ENCODE data around the gene DPYSL3.
"Not testable (repeated sequence)": the region's sequence is repeated elsewhere in the genome, so short reads cannot be mapped to it uniquely, and the experiment has no call there.

The DPYSL3 gene

DNA sequence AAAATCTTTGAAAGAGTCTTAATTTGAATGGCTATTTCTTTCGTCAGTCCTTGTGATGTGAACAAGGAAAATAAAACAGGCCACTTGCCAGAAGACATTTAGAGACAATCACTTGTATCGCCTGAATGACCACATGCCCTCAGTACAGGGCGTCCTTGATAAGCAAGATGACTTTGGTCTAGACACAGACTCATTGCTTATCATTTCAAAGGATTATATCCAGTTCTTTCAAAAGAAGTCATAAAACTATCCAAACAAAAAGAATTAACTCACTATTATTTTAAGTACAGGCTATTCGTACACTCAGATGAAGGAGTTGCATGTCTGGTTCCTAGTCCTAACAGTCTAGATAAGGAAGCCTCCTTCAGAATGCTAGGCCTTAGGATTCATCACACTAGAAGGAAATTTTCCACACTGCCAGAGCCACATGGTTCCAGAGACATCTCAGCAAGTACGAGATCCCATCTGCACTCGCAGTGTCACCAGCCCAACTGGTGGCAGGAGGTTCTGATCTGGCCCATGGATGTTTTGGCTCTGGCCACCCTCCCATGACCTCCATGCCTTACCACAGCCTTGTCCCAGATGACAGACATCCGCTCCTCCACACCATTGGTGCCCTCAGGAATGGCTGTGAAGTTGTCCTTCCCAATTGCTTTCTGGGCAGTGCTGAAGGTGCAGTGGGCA is 109.6 kb downstream of the DPYSL3 start:
- no peak for DNase-seq

DNA sequence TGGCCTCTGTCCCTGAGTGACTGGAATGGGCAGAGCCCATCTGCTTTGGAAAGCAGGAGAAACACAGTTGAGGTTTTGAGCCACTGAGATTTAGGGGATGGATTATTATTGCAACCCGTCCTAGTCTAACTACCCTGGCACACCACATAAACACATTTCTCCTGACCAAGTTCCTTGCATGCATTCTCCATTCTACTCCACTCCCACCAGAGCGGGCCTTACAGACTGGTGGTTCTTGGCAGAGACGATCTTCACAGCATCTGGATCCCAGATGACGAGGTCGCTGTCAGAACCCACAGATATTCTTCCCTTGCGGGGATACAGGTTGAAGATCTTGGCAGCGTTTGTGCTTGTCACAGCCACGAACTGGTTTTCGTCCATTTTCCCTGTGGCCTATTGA is 111.0 kb downstream of the DPYSL3 start:
- no peak for DNase-seq

DNA sequence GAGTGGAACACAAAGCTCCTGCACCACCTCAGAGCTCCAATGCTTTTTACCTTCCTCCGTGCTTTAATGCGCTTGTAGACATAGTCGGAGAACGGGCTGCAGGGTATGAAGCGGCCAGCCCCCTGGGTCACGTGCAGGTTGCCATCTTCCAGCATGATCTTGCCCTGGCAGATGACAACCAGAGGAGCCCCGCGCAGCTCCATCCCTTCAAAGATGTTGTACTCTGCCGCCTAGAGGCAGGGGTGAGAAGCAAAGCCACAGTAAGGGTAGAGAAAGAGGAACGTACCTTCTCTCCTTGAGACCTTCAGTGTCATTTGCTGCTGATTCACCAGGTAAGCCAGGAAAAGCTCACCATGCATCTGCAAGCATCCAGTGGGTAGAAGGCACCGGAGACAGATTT is 112.3 kb downstream of the DPYSL3 start:
- no peak for DNase-seq

DNA sequence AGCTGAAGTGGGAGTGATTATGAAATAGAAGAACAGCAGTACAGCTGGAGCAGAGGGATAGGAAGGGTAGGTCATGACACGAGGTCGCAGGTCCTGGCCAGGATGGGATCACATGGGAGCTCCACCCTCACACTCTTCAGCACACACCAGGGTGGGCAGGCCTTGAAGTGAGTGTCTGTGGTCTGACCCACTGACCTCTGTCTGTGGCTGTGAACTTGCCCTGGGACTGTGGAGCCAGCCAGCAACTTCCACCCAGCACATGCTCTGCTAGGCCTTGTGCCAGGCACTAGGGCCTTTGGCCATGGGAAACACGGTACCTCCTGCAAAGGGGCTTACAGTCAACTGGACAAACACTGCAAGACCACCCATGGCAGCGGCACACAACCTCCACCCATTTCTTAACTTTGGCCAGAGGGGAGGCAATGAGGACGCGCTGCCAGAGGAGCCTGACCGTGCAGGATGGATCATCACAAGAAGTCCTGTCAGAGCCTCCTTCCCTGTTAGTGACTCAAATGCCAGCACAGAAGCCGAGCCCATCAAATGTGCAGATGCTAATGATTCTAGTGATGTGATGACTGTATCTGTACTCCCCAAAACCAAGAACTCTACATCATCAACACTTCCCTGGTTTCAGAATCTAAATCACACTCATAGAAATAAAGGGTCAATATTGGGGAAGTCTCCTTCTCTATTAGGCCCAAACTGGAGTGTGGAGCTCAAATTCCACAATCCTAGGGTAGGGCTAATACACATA is 113.6 kb downstream of the DPYSL3 start:
- no peak for DNase-seq

DNA sequence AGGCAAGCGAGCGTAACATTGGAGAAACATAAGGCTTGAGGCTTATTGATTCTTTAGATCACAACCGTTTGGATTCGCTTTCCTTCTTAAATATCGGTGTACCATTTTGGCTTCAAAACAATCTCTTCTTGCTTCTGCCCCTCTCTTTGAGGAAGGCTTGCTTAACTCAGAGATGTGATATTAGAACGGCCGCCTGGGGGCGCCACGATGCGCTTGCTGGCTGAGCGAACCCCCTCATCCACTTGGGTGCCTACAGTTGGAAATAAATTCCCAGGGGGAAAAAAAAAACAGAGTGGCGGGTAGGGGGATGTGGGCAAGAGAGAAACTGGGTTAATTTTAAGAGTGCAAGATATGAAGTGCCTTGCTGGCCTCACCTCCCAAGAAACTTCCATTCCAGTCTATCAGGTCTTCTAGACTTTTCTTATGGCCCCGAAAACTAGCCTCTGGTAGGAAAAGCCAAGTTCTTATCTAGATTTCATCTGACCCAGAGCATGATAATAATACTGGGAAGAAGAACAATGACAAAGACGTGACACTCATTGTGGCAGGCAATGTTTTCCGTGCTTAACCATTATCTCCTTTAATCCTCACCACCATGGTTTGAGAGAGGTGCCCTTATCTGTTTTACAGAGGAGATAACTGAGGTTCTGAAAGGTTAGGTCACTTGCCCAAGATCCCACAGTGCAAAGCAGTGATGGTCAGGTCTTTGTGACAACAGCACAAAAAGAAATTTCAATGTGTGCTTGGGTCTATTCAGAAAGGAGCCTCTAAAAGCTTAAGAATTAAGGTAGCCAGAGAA is 115.8 kb downstream of the DPYSL3 start:
- DNase-seq = no peak

DNA sequence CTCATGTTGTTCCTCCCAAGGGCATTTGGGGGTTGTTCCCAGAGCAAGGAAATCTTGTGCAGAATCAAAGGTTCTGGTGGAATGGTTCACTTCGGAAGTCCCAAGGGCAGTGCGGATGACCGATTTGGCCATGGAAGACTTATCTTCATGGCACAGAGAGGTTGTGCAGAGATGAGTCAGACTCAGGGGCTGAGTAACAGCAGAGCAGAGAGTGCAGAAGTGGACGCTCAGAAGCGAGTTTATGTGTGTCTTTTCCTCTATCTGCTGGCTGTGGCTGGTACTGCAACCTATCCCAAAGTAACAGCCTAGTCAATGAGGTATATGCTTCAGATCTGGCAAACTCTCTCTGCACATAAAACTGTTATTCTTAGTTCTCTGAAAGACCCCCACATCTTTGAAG is 118.1 kb downstream of the DPYSL3 start:
- no peak for DNase-seq

DNA sequence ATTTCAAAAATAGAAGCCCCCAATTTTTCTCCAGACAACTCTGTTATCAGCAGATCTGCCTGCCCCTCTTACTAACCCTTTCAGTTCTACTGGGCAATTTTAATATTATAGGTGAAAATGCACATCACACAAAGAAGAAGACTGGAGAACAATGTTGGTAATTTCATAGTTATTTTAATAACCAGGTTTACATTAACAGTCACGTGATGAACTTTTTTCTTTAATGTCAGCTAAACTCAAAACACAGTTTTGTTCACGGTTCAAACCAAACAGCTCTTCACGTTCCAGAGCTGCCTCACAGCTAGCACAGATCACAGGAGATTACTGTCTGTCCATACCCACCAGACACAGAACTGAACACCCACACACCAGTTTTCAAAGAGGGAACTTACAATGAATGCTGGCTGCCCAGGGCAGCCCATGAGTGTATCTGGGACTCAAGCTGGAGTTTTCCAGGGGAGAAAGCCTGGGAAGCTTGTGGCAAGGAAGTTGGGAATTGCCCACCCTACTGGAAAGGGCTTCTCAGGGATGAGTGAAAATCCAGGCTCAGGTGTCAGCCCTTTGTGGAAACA is 119.1 kb downstream of the DPYSL3 start:
- no peak for DNase-seq

DNA sequence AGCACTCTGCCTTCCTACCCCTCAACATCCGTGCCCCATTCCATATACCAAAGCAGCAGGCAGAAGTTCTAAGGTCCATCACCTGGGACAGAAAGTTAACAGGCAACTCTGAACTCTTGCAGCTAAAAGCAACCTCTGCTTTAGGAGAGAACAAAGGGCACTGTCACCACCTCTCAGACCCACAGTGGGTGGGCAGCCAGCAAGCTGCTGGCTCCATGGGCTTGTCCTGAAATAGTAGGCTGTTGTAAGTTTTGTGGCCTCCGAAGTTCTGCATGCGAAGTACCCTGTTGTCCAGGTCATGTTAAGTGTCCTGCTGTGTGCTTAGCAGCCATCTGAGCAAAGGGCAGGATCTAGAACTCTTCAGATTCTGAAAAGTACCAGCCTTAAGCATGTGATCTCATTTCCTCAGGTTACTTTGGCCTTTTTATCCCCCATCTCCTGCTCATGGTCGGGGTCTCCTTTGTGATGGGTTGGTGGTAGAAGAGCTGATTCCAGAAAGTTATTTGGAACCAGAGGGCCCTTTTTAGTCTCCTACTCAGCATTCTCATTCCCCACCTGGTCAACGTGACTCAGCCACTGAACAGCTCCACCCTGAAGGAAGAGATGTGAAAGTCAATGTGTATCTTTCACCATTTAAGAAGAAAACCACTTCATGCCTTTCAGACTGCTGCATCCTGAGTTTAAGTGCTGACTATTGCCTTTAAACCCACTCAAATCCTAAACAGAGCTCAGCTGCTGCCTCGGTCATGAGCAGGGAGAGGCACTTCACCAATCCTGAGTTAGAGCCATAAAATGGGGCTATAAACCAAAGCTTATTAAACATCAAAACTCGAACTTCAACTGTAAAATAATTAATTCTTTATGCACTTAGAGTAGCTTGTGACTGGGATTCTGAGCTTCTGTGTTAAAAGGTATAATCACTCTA is 121.4 kb downstream of the DPYSL3 start:
- DNase-seq = no peak

DNA sequence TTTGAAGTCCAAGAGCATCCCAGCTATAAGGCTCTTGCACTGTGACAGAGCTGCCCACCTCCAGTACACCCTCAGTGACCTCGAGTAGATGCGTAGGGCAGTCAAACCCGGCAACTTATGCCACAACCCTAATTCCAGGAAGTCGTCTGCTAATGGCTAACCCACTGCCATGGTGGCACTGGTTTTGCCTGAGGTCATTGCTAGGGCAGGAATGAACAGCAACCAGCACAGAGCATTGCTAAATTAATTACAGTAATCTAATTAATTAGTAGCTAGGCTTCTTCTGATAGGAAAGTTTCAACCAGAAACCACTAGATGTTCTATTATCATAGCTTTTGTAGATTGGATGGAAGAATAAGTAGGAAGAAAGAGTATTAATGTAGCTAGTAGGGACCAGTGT is 122.8 kb downstream of the DPYSL3 start:
- no peak for DNase-seq

DNA sequence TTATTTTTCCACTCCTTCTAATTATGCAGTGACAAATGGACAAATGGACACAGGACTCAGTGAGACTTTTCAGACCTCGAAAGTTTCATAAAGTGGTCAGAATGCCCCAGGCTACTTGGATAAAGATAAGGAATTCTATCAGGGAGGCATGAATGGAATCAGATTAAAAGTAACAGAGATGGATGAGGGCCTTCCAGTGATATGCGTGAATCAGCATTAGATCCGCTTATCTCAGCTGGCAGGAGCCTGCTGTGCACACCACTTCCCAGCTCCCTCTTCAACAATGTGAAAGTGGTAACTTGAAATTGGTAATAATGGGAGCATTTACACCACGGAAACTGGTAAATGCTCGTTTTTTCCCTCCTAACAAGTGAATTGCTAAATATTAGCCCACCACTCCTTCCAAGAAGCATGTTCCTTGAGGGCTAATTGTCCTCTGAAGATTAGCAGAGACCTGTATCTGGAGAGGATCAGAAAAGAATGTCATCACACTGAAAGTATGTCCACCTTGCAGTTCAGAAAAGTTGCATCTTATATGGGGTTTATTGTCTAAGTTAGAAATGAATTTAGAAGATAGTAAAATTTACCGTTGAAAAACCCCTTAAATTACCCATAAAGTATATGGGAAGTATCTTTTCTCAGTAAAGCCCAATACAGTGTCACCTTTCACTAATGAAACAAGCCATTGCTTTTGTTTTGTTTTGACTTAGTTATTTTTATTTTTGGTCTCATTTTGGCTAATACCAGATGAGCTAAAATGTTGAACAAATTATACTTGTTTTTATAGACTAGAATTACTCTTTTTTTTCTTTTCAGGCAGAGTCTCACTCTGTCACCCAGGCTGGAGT is 125.3 kb downstream of the DPYSL3 start:
- DNase-seq = no peak

DNA sequence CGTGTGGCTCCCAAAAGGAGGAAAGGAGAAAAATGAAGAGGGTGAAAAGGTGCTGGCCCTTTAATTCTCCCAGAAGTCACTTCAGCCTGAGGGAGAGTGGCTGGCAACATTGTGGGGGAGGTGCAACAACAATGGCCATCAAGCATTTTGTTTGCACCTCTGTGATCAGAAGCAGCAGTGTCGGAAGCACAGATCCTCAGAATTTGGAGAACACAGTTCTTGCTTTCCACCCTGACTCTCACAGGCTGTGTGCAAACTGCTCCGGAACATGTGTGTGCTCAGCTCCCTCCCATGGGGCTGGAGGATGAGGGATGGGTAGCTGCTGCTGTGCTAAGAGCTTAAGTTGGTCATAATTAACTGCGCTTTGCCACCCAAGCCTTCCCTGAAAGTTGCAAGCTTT is 127.1 kb downstream of the DPYSL3 start:
- no peak for DNase-seq

DNA sequence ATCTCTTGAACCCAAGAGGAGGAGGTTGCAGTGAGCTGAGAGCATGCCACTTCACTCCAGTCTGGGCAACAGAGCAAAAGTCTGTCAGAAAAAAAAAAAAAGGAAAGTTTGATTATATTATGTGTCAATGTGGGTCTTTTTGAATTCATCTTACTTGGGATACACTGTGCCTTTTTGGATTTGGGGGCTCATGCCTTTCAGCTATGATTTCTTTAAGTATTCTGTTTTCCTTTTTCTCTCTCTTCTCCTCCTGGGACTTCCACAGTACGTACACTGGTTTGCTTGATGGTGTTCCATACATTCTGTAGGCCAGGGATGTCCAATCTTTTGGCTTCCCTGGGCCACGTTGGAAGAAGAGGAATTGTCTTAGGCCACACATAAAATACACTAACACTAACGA is 128.3 kb downstream of the DPYSL3 start:
- DNase-seq = no peak

DNA sequence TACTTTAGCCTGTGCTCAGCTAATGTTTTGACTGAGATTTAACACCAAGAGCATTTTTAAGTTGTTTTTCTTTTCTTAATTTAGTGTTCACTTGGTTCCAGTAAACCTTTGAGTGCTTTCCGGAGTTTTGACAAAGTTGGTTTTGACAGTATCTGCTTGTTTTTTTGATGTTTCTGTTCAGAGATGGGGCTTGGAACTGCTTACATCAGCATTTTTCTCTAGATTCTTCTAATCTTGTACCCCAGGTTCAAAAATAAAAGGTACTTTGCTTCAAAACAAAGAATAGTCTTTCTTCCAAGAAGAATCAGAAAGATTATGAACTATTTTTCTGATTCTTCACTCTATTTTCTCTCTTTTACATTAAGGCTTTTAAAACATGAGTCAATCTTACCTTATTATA is 132.2 kb downstream of the DPYSL3 start:
- DNase-seq = no peak

DNA sequence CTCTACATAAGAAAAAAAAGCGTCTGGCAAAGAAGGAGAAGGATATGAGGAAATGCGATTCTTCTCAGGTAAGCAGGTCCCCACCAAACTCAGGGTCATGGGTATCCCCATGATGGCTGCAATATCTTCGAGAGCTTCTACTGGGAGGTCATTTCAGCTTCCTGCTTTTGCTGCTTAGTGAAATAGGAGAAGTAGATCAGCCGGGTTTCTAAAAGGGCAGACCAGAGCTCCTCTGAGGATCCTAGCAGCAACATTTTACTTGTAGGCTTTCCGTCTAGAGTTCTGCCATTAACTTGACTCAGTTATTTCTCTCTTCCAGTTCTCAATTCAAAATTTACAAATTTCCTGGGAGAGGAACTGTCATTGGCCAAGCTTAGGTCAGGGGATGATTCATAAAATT is 134.7 kb downstream of the DPYSL3 start:
- DNase-seq = no peak

DNA sequence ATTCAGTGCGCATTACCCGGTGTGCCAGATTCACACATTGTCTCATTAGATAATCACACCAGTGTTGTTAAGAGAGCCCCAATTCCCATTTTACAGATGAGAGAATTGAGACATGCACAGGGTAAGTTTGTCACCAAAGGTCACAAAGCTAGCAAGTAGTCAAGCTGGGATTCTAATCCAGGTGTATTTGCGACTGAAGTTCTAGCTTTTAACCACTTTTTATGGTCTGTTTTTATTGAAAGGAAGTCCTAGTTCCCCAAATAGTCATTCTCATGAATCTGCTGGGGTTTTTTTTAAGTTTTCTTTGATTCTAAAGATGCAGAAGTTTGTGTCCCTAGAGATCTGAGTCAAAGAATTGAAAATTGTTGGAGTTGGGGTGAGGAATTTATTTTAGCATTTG is 136.5 kb downstream of the DPYSL3 start:
- no peak for DNase-seq

DNA sequence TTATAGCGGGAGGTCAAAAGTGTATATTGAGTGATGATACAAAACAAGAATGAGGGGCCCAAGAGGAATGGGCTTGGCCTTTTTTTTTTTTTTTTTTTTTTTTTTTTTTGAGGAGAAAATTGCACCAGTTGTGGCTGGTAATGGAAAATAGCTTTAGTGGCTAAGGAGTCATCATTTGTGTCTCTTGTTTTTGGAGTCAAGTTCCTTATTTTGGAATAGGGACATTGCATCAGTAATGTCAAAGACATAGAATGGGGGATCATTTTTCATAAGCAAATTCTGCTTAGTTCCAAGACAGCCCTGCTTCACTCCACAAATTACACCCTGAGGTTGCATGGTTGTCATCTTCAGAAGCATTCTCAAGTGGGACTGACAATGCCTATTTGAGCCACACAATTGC is 137.7 kb downstream of the DPYSL3 start:
- no peak for DNase-seq

DNA sequence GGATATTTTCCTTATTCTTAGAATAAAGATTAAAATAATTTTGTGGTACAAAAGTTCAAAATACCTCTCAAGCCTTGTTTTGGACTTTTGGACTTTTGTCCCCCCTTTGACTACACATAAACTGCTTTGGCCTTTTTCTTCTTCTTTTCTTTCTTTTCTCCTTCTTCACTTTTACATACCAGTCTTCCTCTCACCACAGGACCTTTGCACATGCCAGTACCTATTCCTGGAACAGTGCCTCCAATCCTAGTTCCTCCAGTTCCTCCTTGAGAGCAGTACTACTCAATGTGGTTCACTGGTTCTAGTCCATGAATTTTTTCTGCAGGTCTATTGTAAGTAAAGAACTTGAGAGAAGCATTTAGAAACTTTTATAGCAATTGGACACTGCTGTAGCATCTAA is 138.6 kb downstream of the DPYSL3 start:
- DNase-seq = no peak

DNA sequence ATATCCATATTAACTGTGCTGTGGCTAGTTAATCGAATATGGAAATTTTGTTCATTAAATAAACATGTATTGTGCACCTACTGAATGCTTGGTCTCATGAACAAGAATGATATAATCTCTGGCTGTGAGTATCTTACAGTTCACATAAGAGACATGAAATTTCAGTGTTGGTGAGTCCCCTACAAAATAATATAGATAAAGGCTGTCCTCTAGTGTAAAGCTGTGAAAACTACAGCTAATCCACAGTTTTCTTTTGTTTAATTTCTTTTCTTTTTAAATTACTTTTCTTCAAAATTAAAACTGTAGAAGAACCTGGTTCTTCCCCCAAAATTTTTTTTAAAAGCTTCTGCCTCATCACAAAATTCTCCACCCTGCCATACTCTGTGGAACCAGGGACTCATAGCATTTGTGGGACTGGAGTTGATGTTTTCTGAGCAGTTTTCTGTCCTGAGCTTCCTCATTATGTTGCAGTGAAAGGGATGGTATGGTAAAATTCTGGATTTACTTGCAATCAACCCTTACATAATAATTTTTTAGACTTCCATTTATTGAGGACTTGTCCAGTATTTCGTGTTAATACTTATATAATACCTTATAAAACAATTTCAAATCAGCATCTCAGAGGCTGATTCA is 140.0 kb downstream of the DPYSL3 start:
- DNase-seq = no peak

DNA sequence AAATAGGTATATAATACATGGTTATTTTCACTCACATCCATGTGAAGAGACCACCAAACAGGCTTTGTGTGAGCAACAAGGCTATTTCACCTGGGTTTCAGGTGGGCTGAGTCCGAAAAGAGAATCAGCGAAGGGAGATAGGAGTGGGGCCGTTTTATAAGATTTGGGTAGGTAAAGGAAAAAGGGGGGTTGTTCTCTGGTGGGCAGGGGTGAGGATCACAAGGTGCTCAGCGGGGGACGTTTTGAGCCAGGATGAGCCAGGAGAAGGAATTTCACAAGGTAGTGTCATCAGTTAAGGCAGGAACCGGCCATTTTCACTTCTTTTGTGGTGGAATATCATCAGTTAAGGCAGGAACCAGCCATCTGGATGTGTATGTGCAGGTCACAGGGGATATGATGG is 142.5 kb downstream of the DPYSL3 start:
- not testable (repeated sequence) for DNase-seq

DNA sequence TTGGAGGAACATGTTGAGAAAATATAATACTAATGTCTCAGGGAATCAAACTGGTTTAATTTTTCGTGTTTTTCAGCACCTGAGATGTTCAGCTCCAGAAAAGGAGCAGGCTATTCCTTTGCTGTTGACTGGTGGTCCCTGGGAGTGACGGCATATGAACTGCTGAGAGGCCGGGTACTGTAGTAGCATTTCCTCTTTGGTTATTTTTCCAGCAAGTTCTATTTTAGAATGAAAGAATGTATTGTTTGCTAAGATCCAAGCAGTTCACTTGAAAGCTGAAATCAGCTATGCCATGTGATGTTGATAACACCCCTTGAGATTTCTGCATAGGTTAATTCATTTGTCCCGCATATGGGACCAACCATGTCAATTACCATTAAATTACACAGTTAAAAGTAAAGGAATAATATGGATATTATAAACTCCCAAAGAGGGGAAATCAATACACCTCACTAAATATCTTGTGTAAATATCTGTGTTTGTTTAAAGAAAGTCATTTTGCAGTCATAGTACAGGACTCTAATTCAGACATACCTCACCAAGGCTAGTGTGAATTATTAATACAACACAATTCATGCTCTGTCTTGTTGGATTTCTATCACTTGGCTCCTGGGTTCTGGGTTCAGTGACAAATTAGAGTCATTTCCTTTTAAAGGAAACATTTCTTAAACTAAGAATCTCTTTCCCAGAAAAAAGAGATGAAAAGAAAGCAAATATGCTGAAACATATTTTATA is 148.3 kb downstream of the DPYSL3 start:
- DNase-seq = no peak
